GM12891 (cell line): ENCODE measurements around the gene HMGXB3.

Experiments
- POLR2A ChIP-seq: IDR thresholded peaks from 2 replicates; pipeline ENCODE4 v1.6.1; 2011; ENCODE audit warnings: low read depth, low read length, control low read depth
- POLR2AphosphoS5 ChIP-seq: IDR thresholded peaks from 2 replicates; pipeline ENCODE4 v1.6.1; 2011; ENCODE audit warnings: low read depth, low read length, control low read depth
- POU2F2 ChIP-seq: IDR thresholded peaks from 2 replicates; pipeline ENCODE4 v1.6.1; 2011; ENCODE audit warnings: low read depth, mild to moderate bottlenecking, control low read depth, low read length, moderate library complexity
- TAF1 ChIP-seq: IDR thresholded peaks from 2 replicates; pipeline ENCODE4 v1.6.1; 2011; ENCODE audit warnings: low read depth, low read length, control low read depth

- no peak for TF ChIP-seq POLR2AphosphoS5
- TF ChIP-seq POLR2A: no peak
- TF ChIP-seq TAF1: no peak
- TF ChIP-seq POU2F2: no peak
Observed at GRCh38 chr5:150026682-150027172, 26.2 kb downstream of the HMGXB3 start.
